Dermis microvascular lymphatic vessel endothelial cell (primary cell): ENCODE measurements around the gene THRB. TPM values are rescaled to one million over a fixed set of nuclear protein-coding genes. Genes with fewer than 3 reads are reported as not detected.
"Not testable (repeated sequence)": the region's sequence is repeated elsewhere in the genome, so short reads cannot be mapped to it uniquely, and the experiment has no call there.

Experiments used
- DNase-seq, 2 donors: peaks; one replicate each; pipeline versions ENCODE4 v3.0.0 to v3.0.0-alpha.2; 2010; ENCODE audit warnings: low read depth in 2 of 2
- total RNA-seq: library from RNA; depleted of rRNA; stranded (reverse); fragments of >200 nt; gene quantifications from 2 replicates; pipeline ENCODE4 v1.2.1, GENCODE V29; 2014

THRB gene
- total RNA-seq, 1 donor from 2014 or later: under 0.01 TPM

DNA sequence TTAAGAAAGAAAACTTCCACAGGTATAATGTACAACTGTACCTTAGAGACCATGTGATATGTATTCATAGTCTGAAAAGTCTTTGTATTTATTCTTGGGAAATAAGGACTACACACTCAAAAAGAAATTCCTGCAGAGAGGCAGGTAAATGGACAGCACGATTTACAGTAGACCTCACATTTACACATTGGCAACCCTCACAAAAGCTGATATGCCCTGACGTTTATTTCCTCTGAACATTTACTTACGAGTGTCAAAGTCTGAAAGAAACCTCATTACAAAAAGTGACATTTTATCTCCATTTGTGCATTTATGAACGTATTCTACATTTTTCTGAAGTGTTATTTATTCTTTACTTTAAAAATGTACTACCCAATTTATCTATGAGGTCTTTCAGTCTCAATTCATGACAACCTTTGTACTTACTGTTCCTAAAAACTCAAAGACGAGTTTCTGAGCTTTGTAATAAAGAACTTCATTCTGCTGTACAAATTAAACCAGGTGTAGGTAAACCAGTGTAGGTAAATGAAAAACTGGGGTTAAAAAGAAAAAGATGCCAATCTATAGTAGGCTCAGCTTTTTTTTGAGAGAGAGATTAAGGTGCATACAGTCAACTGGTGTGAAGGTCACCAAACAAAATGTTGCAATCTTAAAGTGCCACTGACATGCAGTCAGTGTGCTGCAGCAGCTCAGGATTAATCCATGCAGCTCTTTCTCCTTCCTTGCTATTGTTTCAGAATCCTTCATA lies 44.3 kb downstream of the THRB start:
- DNase-seq: no peak

DNA sequence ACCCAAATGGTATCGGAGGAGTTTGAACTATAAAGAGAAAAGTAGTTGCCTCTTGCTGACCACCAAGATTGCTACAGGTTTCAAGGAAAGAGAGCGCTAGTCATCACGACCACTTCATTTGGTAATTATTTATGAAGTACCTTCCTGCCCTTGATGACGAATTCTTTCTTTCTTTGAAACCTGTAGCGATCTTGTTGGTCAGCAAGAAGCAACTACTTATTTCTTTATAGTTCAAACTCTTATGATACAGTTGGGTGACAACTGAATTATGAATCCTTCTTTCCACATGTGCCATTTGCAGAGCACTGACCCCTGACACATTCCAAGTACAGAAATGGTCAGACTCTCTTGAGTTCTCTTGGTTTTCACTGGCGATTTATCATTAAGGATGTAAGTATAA lies 46.8 kb downstream of the THRB start:
- no peak for DNase-seq

GRCh38 chr3:24446032-24446431 lies 48.6 kb downstream of the THRB start:
- no peak for DNase-seq

- DNase-seq: no peak
These were observed 51.2 kb downstream of the THRB start for GRCh38 chr3:24443476-24443875.

DNA sequence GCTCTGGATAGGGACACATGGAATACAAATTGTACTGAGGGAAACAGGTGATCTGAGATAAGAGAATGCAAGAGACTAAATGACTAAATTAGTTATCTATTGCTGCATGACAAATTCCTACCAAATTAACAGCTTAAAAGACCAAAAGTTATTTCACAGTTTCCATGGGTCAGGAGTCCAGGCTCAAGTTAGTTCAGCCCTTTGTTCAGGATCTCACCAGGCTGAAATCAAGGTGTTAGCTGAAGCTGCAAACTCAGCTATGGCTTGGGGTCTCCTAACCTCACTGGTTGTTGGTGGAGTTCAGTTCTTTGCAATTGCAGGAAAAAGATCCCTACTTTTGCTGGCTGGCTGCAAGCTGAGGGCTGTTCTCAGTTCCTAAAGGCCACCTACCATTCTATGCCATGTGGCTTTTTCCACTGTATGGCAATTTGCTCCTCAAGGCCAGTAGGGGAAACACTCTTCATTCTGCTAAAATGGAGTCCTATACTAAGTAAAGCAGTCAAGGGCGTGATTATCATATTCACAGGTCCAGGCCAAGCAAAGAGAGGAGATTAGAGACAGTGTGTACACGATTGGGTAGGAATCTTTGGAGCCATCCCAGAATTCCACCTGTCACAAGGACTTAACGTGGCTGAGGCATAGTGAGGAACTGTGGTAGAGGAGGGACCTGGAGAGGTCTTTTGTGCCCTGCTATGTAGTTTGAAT lies 53.7 kb downstream of the THRB start:
- DNase-seq: no peak

- no peak for DNase-seq
These were observed 55.6 kb downstream of the THRB start for GRCh38 chr3:24439021-24439420.

- no peak for DNase-seq
These were observed 57.3 kb downstream of the THRB start for GRCh38 chr3:24437326-24437725.

DNA sequence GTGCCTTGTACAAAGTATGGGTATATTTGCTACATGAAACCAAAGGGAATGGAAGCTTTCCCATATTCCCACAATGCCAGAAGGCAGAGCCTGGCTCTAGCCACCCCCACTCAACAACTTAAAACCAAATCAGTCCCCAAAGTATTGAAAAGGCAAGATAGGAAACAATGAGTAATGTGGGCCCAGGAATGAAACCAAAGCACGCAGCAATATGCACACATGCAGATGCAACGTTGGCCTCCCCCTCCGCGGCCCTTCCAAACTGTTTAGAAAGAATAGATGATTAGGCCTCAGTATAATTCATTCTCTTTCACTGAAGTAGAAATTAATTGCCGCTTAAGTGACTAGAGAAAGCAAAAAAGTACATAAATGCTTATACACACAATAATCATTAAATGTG lies 59.1 kb downstream of the THRB start:
- no peak for DNase-seq

- no peak for DNase-seq
These were observed 60.0 kb downstream of the THRB start for GRCh38 chr3:24434651-24435050.

- no peak for DNase-seq
These were observed 60.6 kb downstream of the THRB start for GRCh38 chr3:24433838-24434591.

- DNase-seq: no peak
These were observed 61.7 kb downstream of the THRB start for GRCh38 chr3:24432989-24433388.

GRCh38 chr3:24428481-24428880 lies 66.2 kb downstream of the THRB start:
- no peak for DNase-seq

GRCh38 chr3:24426896-24427295 lies 67.8 kb downstream of the THRB start:
- no peak for DNase-seq

DNA sequence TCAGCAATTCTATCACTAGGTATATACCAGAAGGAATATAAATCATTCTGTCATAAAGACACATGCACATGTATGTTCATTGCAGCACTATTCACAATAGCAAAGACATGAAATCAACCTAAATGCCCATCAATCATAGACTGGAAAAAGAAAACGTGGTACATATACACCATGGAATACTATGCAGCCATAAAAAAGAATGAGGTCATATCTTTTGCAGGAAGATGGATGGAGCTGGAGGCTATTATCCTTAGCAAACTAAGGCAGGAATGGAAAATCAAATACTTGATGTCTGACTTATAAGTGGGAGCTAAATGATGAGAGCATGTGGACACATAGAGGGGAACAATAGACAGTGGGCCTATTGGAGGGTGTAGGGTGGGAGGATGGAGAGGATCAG lies 73.8 kb downstream of the THRB start:
- DNase-seq: not testable (repeated sequence)

- DNase-seq: no peak
These were observed 74.4 kb downstream of the THRB start for GRCh38 chr3:24420224-24420623.

- DNase-seq: no peak
These were observed 75.4 kb downstream of the THRB start for GRCh38 chr3:24419067-24419791.

DNA sequence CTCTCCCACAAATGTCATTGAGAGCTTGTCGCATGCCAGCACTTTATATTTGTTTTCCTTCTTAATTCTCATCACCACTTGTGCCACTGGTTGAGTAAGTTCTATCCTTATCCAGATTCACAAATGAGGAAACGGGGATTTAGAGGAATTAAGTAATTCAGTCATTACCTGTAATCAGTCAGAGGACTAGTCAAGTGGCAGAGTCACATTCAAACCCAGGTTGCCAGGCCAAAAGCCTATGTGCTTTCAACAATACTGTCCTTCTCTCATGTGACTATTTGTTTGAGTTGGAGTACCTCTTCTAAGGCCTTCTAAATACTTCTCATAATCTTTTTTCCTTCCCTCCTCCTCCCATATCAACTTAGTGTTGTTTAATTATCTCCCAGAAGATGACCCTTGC lies 76.9 kb downstream of the THRB start:
- DNase-seq: no peak

DNA sequence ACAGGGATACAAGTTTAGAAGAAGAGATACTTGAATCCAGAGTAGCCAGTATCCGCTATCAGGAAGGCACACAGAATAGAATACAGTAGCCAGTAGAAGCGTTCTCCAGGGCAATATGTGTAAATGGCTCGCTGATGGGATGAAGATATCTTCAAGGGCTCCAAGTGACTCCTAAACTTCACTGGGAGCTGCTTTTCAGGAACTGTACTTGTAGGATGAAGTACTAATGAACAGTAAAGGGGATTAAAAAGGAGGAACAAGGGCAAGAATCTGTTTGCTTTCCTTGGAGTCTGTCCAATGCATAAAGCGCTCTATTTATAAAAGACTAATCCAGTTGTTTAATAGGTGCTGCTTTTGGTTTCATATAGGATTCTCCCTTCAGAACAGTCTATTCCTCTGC lies 78.4 kb downstream of the THRB start:
- DNase-seq: no peak

- DNase-seq: no peak
These were observed 78.8 kb downstream of the THRB start for GRCh38 chr3:24415824-24416223.

DNA sequence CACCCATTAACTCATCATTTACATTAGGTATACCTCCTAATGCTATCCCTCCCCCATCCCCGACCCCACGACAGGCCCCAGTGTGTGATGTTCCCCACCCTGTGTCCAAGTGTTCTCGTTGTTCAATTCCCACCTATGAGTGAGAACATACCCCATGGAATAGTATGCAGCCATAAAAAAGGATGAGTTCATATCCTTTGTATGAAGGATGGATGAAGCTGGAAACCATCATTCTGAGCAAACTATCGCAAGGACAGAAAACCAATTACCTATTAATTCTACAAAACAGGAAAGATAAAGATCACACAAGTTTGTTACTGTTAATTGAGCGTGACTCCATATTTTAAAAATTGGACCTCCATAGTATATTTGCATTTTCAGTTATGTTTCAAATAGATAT lies 81.0 kb downstream of the THRB start:
- not testable (repeated sequence) for DNase-seq

- no peak for DNase-seq
These were observed 83.8 kb downstream of the THRB start for GRCh38 chr3:24410860-24411259.
